K562 (cell line): ENCODE results near the gene COPA. TPM values are rescaled to one million over a fixed set of nuclear protein-coding genes. Genes with fewer than 3 reads are reported as not detected.

ENCODE experiments used
- ATAC-seq: fragments of 200-7000 bp; cut with Tn5 transposase; 3 replicates; pipeline ENCODE4 v1.9.1; 2020; ENCODE audit warnings: moderate library complexity
- BruUV-seq: library from RNA; stranded (reverse); fragments of 400-500 nt; replicated peaks from 2 replicates; lab custom pipeline; 2021; lab: Mats Ljungman, UMichigan
- CTCF ChIA-PET: fragments of 300-600 bp; formaldehyde crosslinking; extraction: SDS; loops from one replicate; lab custom pipeline; 2021; ENCODE audit warnings: low intra/inter-chr PET ratio; lab: Yijun Ruan, JAX
- POLR2A ChIA-PET: fragments of 300-600, 350-650 bp; sonication (Branson Sonifier 250); formaldehyde crosslinking; extraction: SDS; loops from one replicate; lab custom pipeline; 2021; ENCODE audit warnings: antibody characterized with exemption, inconsistent platforms; lab: Yijun Ruan, JAX
- DNase-seq, 4 experiments: peaks; one replicate each; pipeline versions ENCODE4 v3.0.0 to v3.0.0-alpha.2; 2011 to 2018; ENCODE audit warnings: low spot score in 3 of 4, mixed read lengths in 3 of 4; ENCODE audit errors: extremely low read depth in 1 of 4
- FAIRE-seq: peaks from 2 replicates; lab custom pipeline; 2011; peaks lifted over from hg19 to GRCh38; lab: Jason Lieb, UNC
- H2AFZ ChIP-seq: 2 replicates; pipeline ENCODE4 v1.6.0; 2011; ENCODE audit warnings: low read depth, low read length, control low read depth, inconsistent platforms
- H3K27ac ChIP-seq: fragments of 200-600 bp; 3 replicates; pipeline ENCODE4 v1.8.0; 2011; ENCODE audit warnings: low read depth, mild to moderate bottlenecking, control low read depth, inconsistent platforms, low read length, moderate library complexity, mixed read lengths; ENCODE audit errors: extremely low read depth
- H3K27me3 ChIP-seq, 2 experiments: fragments of 300-600 bp in 1 of 2; 2 replicates in 1 of 2; 3 replicates in 1 of 2; pipeline versions ENCODE4 v1.6.0 to v1.8.0; 2011; ENCODE audit warnings: inconsistent platforms in 2 of 2, low read length in 2 of 2, mild to moderate bottlenecking in 1 of 2, mixed read lengths in 1 of 2, moderate library complexity in 1 of 2; ENCODE audit not compliant: control insufficient read depth in 2 of 2, insufficient read depth in 2 of 2
- H3K36me3 ChIP-seq: fragments of 300-600 bp; 3 replicates; pipeline ENCODE4 v1.8.0; 2011; ENCODE audit warnings: mild to moderate bottlenecking, low read length, inconsistent platforms; ENCODE audit not compliant: control insufficient read depth, insufficient read depth
- H3K4me1 ChIP-seq, 2 experiments: fragments of 200-600 bp in 1 of 2; replicated peaks in 1 of 2; 2 replicates in 1 of 2; 3 replicates in 1 of 2; pipeline versions ENCODE4 v1.5.1 to v1.8.0; 2011; ENCODE audit warnings: inconsistent platforms in 2 of 2, low read length in 2 of 2, mild to moderate bottlenecking in 1 of 2, mixed read lengths in 1 of 2, moderate library complexity in 1 of 2; ENCODE audit not compliant: control insufficient read depth in 2 of 2, insufficient read depth in 2 of 2
- H3K4me2 ChIP-seq: 2 replicates; pipeline ENCODE4 v1.6.1; 2011; ENCODE audit warnings: low read length, control low read depth, inconsistent platforms, mixed read lengths; ENCODE audit not compliant: insufficient read depth
- H3K4me3 ChIP-seq: fragments of 200-600 bp; sonication (generic), shearing (Covaris generic); 2 replicates; pipeline ENCODE4 v1.5.1; 2016; ENCODE audit warnings: control low read depth, inconsistent platforms
- H3K79me2 ChIP-seq: fragments of 200-600 bp; 3 replicates; pipeline ENCODE4 v1.8.0; 2011; ENCODE audit warnings: low read length, inconsistent platforms; ENCODE audit not compliant: control insufficient read depth, insufficient read depth
- H3K9ac ChIP-seq, 2 experiments: 2 replicates each; pipeline versions ENCODE4 v1.6.0 to v1.6.1; 2011; ENCODE audit warnings: low read depth in 2 of 2, low read length in 2 of 2, control low read depth in 1 of 2, inconsistent platforms in 1 of 2, mild to moderate bottlenecking in 1 of 2, mixed read lengths in 1 of 2; ENCODE audit not compliant: insufficient read depth in 1 of 2
- H3K9me1 ChIP-seq: one replicate; pipeline ENCODE4 v1.6.0; 2011; ENCODE audit warnings: inconsistent platforms, mild to moderate bottlenecking, low read length, moderate library complexity; ENCODE audit not compliant: control insufficient read depth, insufficient read depth
- H3K9me3 ChIP-seq: replicated peaks from 2 replicates; pipeline ENCODE4 v1.5.1; 2011; ENCODE audit warnings: low read depth, low read length, inconsistent platforms; ENCODE audit not compliant: control insufficient read depth, insufficient read depth
- H4K20me1 ChIP-seq: replicated peaks from 2 replicates; pipeline ENCODE4 v1.6.1; 2011; ENCODE audit warnings: low read length, inconsistent platforms, mixed read lengths; ENCODE audit not compliant: control insufficient read depth, insufficient read depth
- CHCHD3 ChIP-seq: fragments of 250-450 bp; sonication (Bioruptor Pico); IDR thresholded peaks from 2 replicates; pipeline ENCODE4 v2.1.2; 2022; ENCODE audit warnings: mild to moderate bottlenecking
- ELK1 ChIP-seq: sonication (generic); formaldehyde crosslinking; IDR thresholded peaks from 2 replicates; pipeline ENCODE4 v1.8.1; 2022; ENCODE audit warnings: missing genetic modification reagents
- KDM2B ChIP-seq: fragments of 250-450 bp; sonication (Bioruptor Pico); IDR thresholded peaks from 2 replicates; pipeline ENCODE4 v1.8.0; 2021; ENCODE audit warnings: mild to moderate bottlenecking, moderate library complexity
- MEF2A ChIP-seq: IDR thresholded peaks from 2 replicates; pipeline ENCODE4 v1.6.1; 2011; ENCODE audit warnings: low read depth, mild to moderate bottlenecking, low read length, moderate library complexity; ENCODE audit not compliant: control insufficient read depth
- PHF20 ChIP-seq: fragments of 450-650 bp; IDR thresholded peaks from 2 replicates; pipeline ENCODE4 v1.6.1; 2018; ENCODE audit not compliant: partially characterized antibody
- PML ChIP-seq: IDR thresholded peaks from 2 replicates; pipeline ENCODE4 v1.6.1; 2012; ENCODE audit warnings: low read length, inconsistent platforms
- RREB1 ChIP-seq: fragments of 250-450 bp; sonication (Bioruptor Pico); IDR thresholded peaks from 2 replicates; pipeline ENCODE4 v1.4.0; 2020
- TEAD4 ChIP-seq, 2 experiments: sonication (generic) in 1 of 2; formaldehyde crosslinking in 1 of 2; IDR thresholded peaks; 2 replicates each; pipeline versions ENCODE4 v1.6.1 to v1.8.0; 2012 to 2022; ENCODE audit warnings: borderline replicate concordance in 1 of 2, inconsistent platforms in 1 of 2, low read length in 1 of 2, mild to moderate bottlenecking in 1 of 2, missing genetic modification reagents in 1 of 2
- THAP12 ChIP-seq: fragments of 250-450 bp; sonication (Bioruptor Pico); IDR thresholded peaks from 2 replicates; pipeline ENCODE4 v1.9.0; 2021; ENCODE audit warnings: mild to moderate bottlenecking, inconsistent platforms
- TSC22D4 ChIP-seq: fragments of 450-650 bp; IDR thresholded peaks from 2 replicates; pipeline ENCODE4 v1.6.1; 2016; ENCODE audit warnings: missing genetic modification characterization, missing biosample characterization, control low read depth
- ZNF239 ChIP-seq: fragments of 250-450 bp; sonication (Bioruptor Pico); IDR thresholded peaks from 2 replicates; pipeline ENCODE4 v1.4.0; 2020; ENCODE audit warnings: mild to moderate bottlenecking
- ZNF384 ChIP-seq: IDR thresholded peaks from 2 replicates; pipeline ENCODE4 v1.6.1; 2012; ENCODE audit warnings: low read depth, low read length, improper control_type of control experiment
- ZNF444 ChIP-seq: fragments of 250-450 bp; sonication (Bioruptor Pico); IDR thresholded peaks from 2 replicates; pipeline ENCODE4 v1.4.0; 2020; ENCODE audit warnings: mild to moderate bottlenecking, moderate library complexity
- WGBS: fragments of 100-300 bp; shearing (Covaris generic); methylation state at CpG from one replicate; pipeline ENCODE4 v1.1.6; 2016; ENCODE audit warnings: low coverage, mixed read lengths; ENCODE audit not compliant: insufficient coverage; ENCODE audit errors: missing lambda C conversion rate; 5-methylcytosine and 5-hydroxymethylcytosine counted together
- in situ Hi-C: fragments of 300-500 bp; cut with MboI; formaldehyde crosslinking; loops from 4 replicates; pipeline ENCODE4 v1.15.0; 2018; ENCODE audit warnings: inconsistent platforms, mixed read lengths
- intact Hi-C: fragments of 100-400 bp; cut with micrococcal nuclease; formaldehyde crosslinking; loops from 2 replicates; pipeline ENCODE4 v1.14.2; 2022
- polyA plus RNA-seq, 8 experiments: library from polyadenylated mRNA; depleted of rRNA in 4 of 8; stranded (reverse) in 5 of 8; unstranded in 3 of 8; fragments of >200 nt; fragmentation: Nextera tagmentation in 2 of 8; fragmentation: Illumina TruSeq in 1 of 8; extraction: Ambion mirVana in 2 of 8; extraction: Trizol in 1 of 8; gene quantifications; 2 replicates each; pipeline versions ENCODE4 v1.2.1 to v1.2.3, GENCODE V29; 2011 to 2014; ENCODE audit warnings: inconsistent platforms in 1 of 8, missing spikeins in 1 of 8
- total RNA-seq, 7 experiments: library from RNA; depleted of rRNA in 6 of 7; stranded (reverse); fragments of >200 nt in 6 of 7; fragmentation: Illumina TruSeq in 2 of 7; extraction: Trizol in 2 of 7; gene quantifications; 2 replicates each; pipeline versions ENCODE4 v1.2.1 to v1.2.3, GENCODE V29; 2011 to 2021; ENCODE audit warnings: low replicate concordance in 1 of 7

Gene COPA
- total and polyA plus RNA-seq, 9 of the 15 experiments (the other 6 are each of a cell fraction or from before 2014, with no cell fraction given): 49.8 to 222 (median 110) TPM

- under 1% methylated on average over 27 of the region's 27 CpGs for WGBS
- peaks cover 17% of the 10 kb centered on the region for H3K79me2 ChIP-seq
- no peaks in the 10 kb centered on the region for H4K20me1 ChIP-seq
- H3K36me3 ChIP-seq: peaks cover 48% of the 10 kb centered on the region
- FAIRE-seq: peak; percentile 99
- peaks cover 5 to 14% of the 10 kb centered on the region in 2 experiments; a peak in 4 of 5 replicates for H3K4me1 ChIP-seq
- peak within 1 kb of the TSS; percentile 91 for H2AFZ ChIP-seq
- no peaks in the 10 kb centered on the region for H3K9me1 ChIP-seq
- H3K9me3 ChIP-seq: no peaks in the 10 kb centered on the region
- ATAC-seq: peak; percentile 99
- DNase-seq: peak; percentile 95 to 98 (median 96)
- peak within 1 kb of the TSS; percentile 97 for H3K4me2 ChIP-seq
- in situ Hi-C loops (no loop called here), intact Hi-C loops (loop anchor here (5.0 kb wide), 1 partner anchor 92 kb away; no protein-coding TSS in a partner anchor)
- H3K27me3 ChIP-seq: no peaks in the 10 kb centered on the region
- POLR2A ChIA-PET: interaction anchor here (0.6 to 2.4 kb wide), 18 partner anchors 8 to 109 kb away, joined by 3 to 19 read pairs (median 4); partner anchors contain the start of gene DCAF8
- peak within 1 kb of the TSS; percentile 86 to 99 for H3K9ac ChIP-seq
- CTCF ChIA-PET: no interaction called here
- BruUV-seq: no TSS peak
- peak within 1 kb of the TSS; percentile 74 for H3K4me3 ChIP-seq
- peak within 1 kb of the TSS; percentile 72 for H3K27ac ChIP-seq
- TF ChIP-seq MEF2A: no peak
- no peak for TF ChIP-seq ZNF239 (CRISPR knock-in tag)
- TF ChIP-seq ZNF384: no peak
- TF ChIP-seq ZNF444 (CRISPR knock-in tag): no peak
- no peak for TF ChIP-seq TEAD4 (IDR thresholded peaks at IDR 0.05; ENCODE audit: low read length)
- no peak for TF ChIP-seq TEAD4 (CRISPR knock-in tag; IDR thresholded peaks at IDR 0.05; ENCODE audit: borderline replicate concordance)
- TF ChIP-seq THAP12 (CRISPR knock-in tag): peak; percentile 61; the same call in 1 of the 2 replicates
- no peak for TF ChIP-seq CHCHD3 (CRISPR knock-in tag)
- peak; percentile 60; the same call in 1 of the 2 replicates for TF ChIP-seq PML
- no peak for TF ChIP-seq ELK1 (CRISPR knock-in tag)
- TF ChIP-seq TSC22D4 (tag): no peak
- peak; percentile 82 for TF ChIP-seq PHF20
- no peak for TF ChIP-seq KDM2B (CRISPR knock-in tag)
- no peak for TF ChIP-seq RREB1 (CRISPR knock-in tag)
Observed at GRCh38 chr1:160284782-160285344, 58.2 kb downstream of the COPA start, which contains the start of gene PEX19. Gene PEX19, minus strand, starts transcription at chr1:160285133. Its CDS starts 9 bp downstream, at chr1:160285124.
